IMR-90 (cell line): ENCODE data around the gene MOB4. TPM values are rescaled to one million over a fixed set of nuclear protein-coding genes. Genes with fewer than 3 reads are reported as not detected.

Source experiments
- ATAC-seq: fragments of 200-7000 bp; cut with Tn5 transposase; 2 replicates; pipeline ENCODE4 v1.9.1; 2020; ENCODE audit warnings: low read depth, mild to moderate bottlenecking, moderate library complexity
- BruUV-seq: library from RNA; stranded (reverse); fragments of 400-500 nt; replicated peaks from 2 replicates; lab custom pipeline; 2021; lab: Mats Ljungman, UMichigan
- CTCF ChIA-PET: fragments of 300-600 bp; formaldehyde crosslinking; extraction: SDS; loops from one replicate; lab custom pipeline; 2021; ENCODE audit warnings: antibody characterized with exemption; lab: Yijun Ruan, JAX
- POLR2A ChIA-PET: fragments of 300-600 bp; sonication (Branson Sonifier 250); formaldehyde crosslinking; loops from one replicate; lab custom pipeline; 2022; ENCODE audit warnings: antibody characterized with exemption; ENCODE audit not compliant: unreplicated experiment; lab: Charles Lee
- DNase-seq: peaks from one replicate; pipeline ENCODE4 v3.0.0; 2013
- H2AFZ ChIP-seq: replicated peaks from 2 replicates; pipeline ENCODE3; 2013; ENCODE audit warnings: low read length, mild to moderate bottlenecking; ENCODE audit not compliant: poor library complexity
- H2AK5ac ChIP-seq: 2 replicates; pipeline ENCODE4 v1.6.1; 2013; ENCODE audit warnings: low read depth, low read length, inconsistent platforms
- H2AK9ac ChIP-seq: replicated peaks from 2 replicates; pipeline ENCODE3; 2013; ENCODE audit warnings: mild to moderate bottlenecking, low read depth, low read length, moderate library complexity; ENCODE audit not compliant: poor library complexity
- H2BK120ac ChIP-seq: 2 replicates; pipeline ENCODE4 v1.6.1; 2013; ENCODE audit warnings: low read depth, low read length, inconsistent platforms
- H2BK15ac ChIP-seq: 3 replicates; pipeline ENCODE4 v1.6.1; 2013; ENCODE audit warnings: low read depth, low read length, inconsistent platforms
- H2BK20ac ChIP-seq: 2 replicates; pipeline ENCODE4 v1.6.1; 2013; ENCODE audit warnings: low read depth, mild to moderate bottlenecking, inconsistent platforms, low read length, moderate library complexity
- H2BK5ac ChIP-seq: 2 replicates; pipeline ENCODE4 v1.6.1; 2013; ENCODE audit warnings: mild to moderate bottlenecking, low read depth, low read length, inconsistent platforms; ENCODE audit not compliant: poor library complexity, severe bottlenecking
- H3K14ac ChIP-seq: replicated peaks from 2 replicates; pipeline ENCODE4 v1.6.1; 2013; ENCODE audit warnings: low read depth, low read length, inconsistent platforms
- H3K18ac ChIP-seq: 2 replicates; pipeline ENCODE4 v1.6.1; 2013; ENCODE audit warnings: low read depth, low read length, control low read depth
- H3K23ac ChIP-seq: 2 replicates; pipeline ENCODE4 v1.6.1; 2013; ENCODE audit warnings: low read depth, low read length, inconsistent platforms
- H3K27ac ChIP-seq: 2 replicates; pipeline ENCODE4 v1.5.1; 2013; ENCODE audit warnings: mild to moderate bottlenecking, control low read depth, low read length; ENCODE audit not compliant: insufficient read depth
- H3K27me3 ChIP-seq: 2 replicates; pipeline ENCODE4 v1.6.1; 2013; ENCODE audit warnings: low read length; ENCODE audit not compliant: control insufficient read depth, insufficient read depth
- H3K36me3 ChIP-seq: 2 replicates; pipeline ENCODE4 v1.6.1; 2013; ENCODE audit warnings: low read length, mixed read lengths; ENCODE audit not compliant: control insufficient read depth, insufficient read depth
- H3K4ac ChIP-seq: 2 replicates; pipeline ENCODE4 v1.6.1; 2013; ENCODE audit warnings: low read depth, low read length, inconsistent platforms
- H3K4me1 ChIP-seq: 2 replicates; pipeline ENCODE4 v1.6.1; 2013; ENCODE audit warnings: low read length, mixed read lengths; ENCODE audit not compliant: control insufficient read depth, insufficient read depth
- H3K4me2 ChIP-seq: 2 replicates; pipeline ENCODE4 v1.6.1; 2013; ENCODE audit warnings: low read depth, mild to moderate bottlenecking, control low read depth, low read length, moderate library complexity
- H3K4me3 ChIP-seq: 2 replicates; pipeline ENCODE4 v1.5.1; 2013; ENCODE audit warnings: low read depth, mild to moderate bottlenecking, control low read depth, low read length, moderate library complexity; ENCODE audit not compliant: insufficient read depth
- H3K56ac ChIP-seq: 2 replicates; pipeline ENCODE4 v1.6.1; 2013; ENCODE audit warnings: low read length, inconsistent platforms; ENCODE audit not compliant: insufficient read depth; ENCODE audit errors: extremely low read depth
- H3K79me1 ChIP-seq, 2 experiments: 2 replicates each; pipeline ENCODE4 v1.6.1; 2013; ENCODE audit warnings: low read length in 2 of 2, inconsistent platforms in 1 of 2, low read depth in 1 of 2
- H3K9ac ChIP-seq: 2 replicates; pipeline ENCODE4 v1.6.1; 2013; ENCODE audit warnings: low read depth, low read length, control low read depth
- H3K9me1 ChIP-seq: 2 replicates; pipeline ENCODE4 v1.6.1; 2013; ENCODE audit warnings: low read length, inconsistent platforms; ENCODE audit not compliant: insufficient read depth
- H3K9me3 ChIP-seq: 2 replicates; pipeline ENCODE4 v1.6.1; 2013; ENCODE audit warnings: low read length; ENCODE audit not compliant: control insufficient read depth, insufficient read depth
- H4K20me1 ChIP-seq: 2 replicates; pipeline ENCODE4 v1.6.1; 2013; ENCODE audit warnings: low read length, inconsistent platforms; ENCODE audit not compliant: insufficient read depth
- H4K5ac ChIP-seq: 2 replicates; pipeline ENCODE4 v1.6.1; 2013; ENCODE audit warnings: mild to moderate bottlenecking, low read depth, low read length, control low read depth
- H4K8ac ChIP-seq, 2 experiments: 2 replicates each; pipeline ENCODE4 v1.6.1; 2013; ENCODE audit warnings: low read depth in 2 of 2, low read length in 2 of 2, control low read depth in 1 of 2, inconsistent platforms in 1 of 2
- H4K91ac ChIP-seq: 2 replicates; pipeline ENCODE4 v1.6.1; 2013; ENCODE audit warnings: low read depth, low read length, inconsistent platforms; ENCODE audit not compliant: insufficient read depth
- BHLHE40 ChIP-seq: fragments of 150-350 bp; IDR thresholded peaks from 2 replicates; pipeline ENCODE4 v1.6.1; 2016; ENCODE audit warnings: mild to moderate bottlenecking, low read depth, low read length
- CEBPB ChIP-seq: IDR thresholded peaks from 2 replicates; pipeline ENCODE4 v1.6.1; 2012; ENCODE audit warnings: low read depth, low read length, improper control_type of control experiment
- CHD1 ChIP-seq: IDR thresholded peaks from 2 replicates; pipeline ENCODE4 v1.6.1; 2012; ENCODE audit warnings: low read depth, low read length, improper control_type of control experiment
- CTCF ChIP-seq: conservative IDR thresholded peaks from 2 replicates; pipeline ENCODE4 v1.5.1; 2012; ENCODE audit warnings: mild to moderate bottlenecking, low read depth, low read length, improper control_type of control experiment
- ELK1 ChIP-seq: fragments of 150-350 bp; IDR thresholded peaks from 2 replicates; pipeline ENCODE4 v1.6.1; 2016; ENCODE audit warnings: low read depth, mild to moderate bottlenecking, low read length, moderate library complexity, borderline replicate concordance
- MAFK ChIP-seq: IDR thresholded peaks from 2 replicates; pipeline ENCODE4 v1.6.1; 2012; ENCODE audit warnings: low read depth, low read length, improper control_type of control experiment
- MAZ ChIP-seq: IDR thresholded peaks from 2 replicates; pipeline ENCODE4 v1.6.1; 2012; ENCODE audit warnings: low read depth, mild to moderate bottlenecking, low read length, improper control_type of control experiment, moderate library complexity, borderline replicate concordance
- MXI1 ChIP-seq: IDR thresholded peaks from 2 replicates; pipeline ENCODE4 v1.6.1; 2012; ENCODE audit warnings: low read depth, mild to moderate bottlenecking, low read length, moderate library complexity, borderline replicate concordance
- NFE2L2 ChIP-seq: fragments of 150-350 bp; IDR thresholded peaks from 2 replicates; pipeline ENCODE4 v1.6.1; 2016; ENCODE audit warnings: low read depth, mild to moderate bottlenecking, low read length
- POLR2A ChIP-seq: IDR thresholded peaks from 2 replicates; pipeline ENCODE4 v1.6.1; 2012; ENCODE audit warnings: mild to moderate bottlenecking, low read depth, low read length
- RAD21 ChIP-seq: IDR thresholded peaks from 2 replicates; pipeline ENCODE4 v1.6.1; 2012; ENCODE audit warnings: low read length, improper control_type of control experiment
- RCOR1 ChIP-seq: IDR thresholded peaks from 2 replicates; pipeline ENCODE4 v1.6.1; 2012; ENCODE audit warnings: mild to moderate bottlenecking, low read length, improper control_type of control experiment; ENCODE audit not compliant: insufficient replicate concordance
- RFX5 ChIP-seq: IDR thresholded peaks from 2 replicates; pipeline ENCODE4 v1.8.0; 2012; ENCODE audit warnings: low read depth, mild to moderate bottlenecking, low read length, moderate library complexity
- SMC3 ChIP-seq: fragments of 150-350 bp; IDR thresholded peaks from 2 replicates; pipeline ENCODE4 v1.6.1; 2016; ENCODE audit warnings: low read depth, mild to moderate bottlenecking, antibody characterized with exemption, low read length, moderate library complexity
- USF2 ChIP-seq: fragments of 150-350 bp; IDR thresholded peaks from 2 replicates; pipeline ENCODE4 v1.6.1; 2017; ENCODE audit warnings: mild to moderate bottlenecking, antibody characterized with exemption, low read length, low read depth
- WGBS, 2 experiments: methylation state at CpG; one replicate each; pipeline versions ENCODE4 v1.1.5 to v1.1.7; 2013; ENCODE audit warnings: missing lambda C conversion rate in 2 of 2; ENCODE audit not compliant: insufficient read length in 1 of 2; ENCODE audit errors: extremely low coverage in 2 of 2; 5-methylcytosine and 5-hydroxymethylcytosine counted together
- dilution Hi-C: fragments of 300-500 bp; cut with HindIII; formaldehyde crosslinking; loops from one replicate; pipeline ENCODE4 v1.14.3; 2018; ENCODE audit warnings: low sequenced_read_pairs; ENCODE audit not compliant: unreplicated experiment
- in situ Hi-C: fragments of 300-500 bp; cut with MboI; formaldehyde crosslinking; loops from 3 replicates; pipeline ENCODE4 v1.14.3; 2019; ENCODE audit warnings: low sequenced_read_pairs, inconsistent platforms, mixed read lengths
- intact Hi-C: fragments of 100-400 bp; cut with micrococcal nuclease; formaldehyde crosslinking; loops from 2 replicates; pipeline ENCODE4 v1.10.0; 2022
- polyA plus RNA-seq, 3 experiments: library from polyadenylated mRNA; depleted of rRNA; stranded (reverse); fragments of >200 nt; gene quantifications; 2 replicates each; pipeline ENCODE4 v1.2.3, GENCODE V29; 2012; ENCODE audit warnings: low replicate concordance in 1 of 3
- total RNA-seq: library from RNA; depleted of rRNA; stranded (reverse); fragments of >200 nt; gene quantifications from 2 replicates; pipeline ENCODE4 v1.2.3, GENCODE V29; 2012

MOB4 gene
- total and polyA plus RNA-seq, 2 of the 4 experiments (the other 2 are of a cell fraction), result 34.8 to 36.0 TPM

GRCh38 chr2:197547163-197547900 lies 31.5 kb downstream of the MOB4 start:
- Histone ChIP-seq H3K18ac (no peak overlapping the region), H2BK20ac (no peak overlapping the region), H2AFZ (no peak overlapping the region), H3K9me1 (no peaks in the 10 kb centered on the region), H2AK9ac (no peak overlapping the region), H2BK5ac (no peak overlapping the region), H4K20me1 (peaks cover 4% of the 10 kb centered on the region; the same call in 1 of the 2 replicates), H3K4ac (no peak overlapping the region), H3K36me3 (peaks cover 23% of the 10 kb centered on the region), H2BK120ac (no peak overlapping the region), H3K4me2 (no peak overlapping the region), H3K4me3 (no peak overlapping the region), H2AK5ac (no peak overlapping the region), H4K8ac (no peak overlapping the region), H3K27me3 (no peaks in the 10 kb centered on the region), H3K4me1 (no peaks in the 10 kb centered on the region), H4K91ac (no peak overlapping the region), H3K27ac (no peak overlapping the region), H3K9me3 (no peaks in the 10 kb centered on the region), H3K9ac (no peak overlapping the region), H3K79me1 (peaks cover 3 to 30% of the 10 kb centered on the region in 2 experiments; a peak in 3 of 4 replicates), H3K56ac (no peak overlapping the region), H3K14ac (no peak overlapping the region; the same call in 1 of the 2 replicates), H2BK15ac (no peak overlapping the region), H4K5ac (no peak overlapping the region), H3K23ac (no peak overlapping the region)
- POLR2A ChIA-PET, result no interaction called here
- intact Hi-C loops (no loop called here), in situ Hi-C loops (no loop called here), dilution Hi-C loops (no loop called here)
- CTCF ChIA-PET, result interaction anchor here (0.5 kb wide), 1 partner anchor 136 kb away, joined by 3 read pairs; no protein-coding TSS in a partner anchor
- ATAC-seq (no peak), DNase-seq (no peak)
- no TSS peak for BruUV-seq
- WGBS, 2 experiments, result 100% methylated on average over 1 of the region's 5 CpGs; no CpG with 5 or more reads in 1 of the 2 experiments
- no peak for TF ChIP-seq ELK1
- TF ChIP-seq SMC3, result no peak
- no peak for TF ChIP-seq MAFK
- no peak for TF ChIP-seq CEBPB
- TF ChIP-seq POLR2A, result no peak
- TF ChIP-seq MAZ, result no peak
- no peak for TF ChIP-seq RFX5
- no peak for TF ChIP-seq CHD1
- no peak for TF ChIP-seq NFE2L2
- TF ChIP-seq MXI1, result no peak
- no peak for TF ChIP-seq BHLHE40
- no peak for TF ChIP-seq CTCF
- no peak for TF ChIP-seq RCOR1
- TF ChIP-seq RAD21, result no peak
- TF ChIP-seq USF2, result no peak
